HG02610 (cell line): Measurements from ENCODE around the gene SUPT20H.

Source experiments
- ATAC-seq: cut with Tn5 transposase; IDR thresholded peaks from one replicate; pipeline ENCODE4 v1.9.1; 2021; ENCODE audit warnings: mild to moderate bottlenecking, moderate library complexity; ENCODE audit not compliant: unreplicated experiment

Gene SUPT20H

GRCh38 chr13:37058910-37059847 is at the start of gene SUPT20H:
SUPT20H (minus strand) TSS chr13:37059688; CDS start chr13:37051490, 8,198 bp downstream.
- peak; percentile 99 for ATAC-seq

- ATAC-seq, result no peak
Measured at GRCh38 chr13:37109051-37109678, 49.7 kb upstream of the SUPT20H start.

- no peak for ATAC-seq
Measured at GRCh38 chr13:37107868-37108267, 48.4 kb upstream of the SUPT20H start.

- no peak for ATAC-seq
Measured at GRCh38 chr13:37107456-37107855, 48.0 kb upstream of the SUPT20H start.

- no peak for ATAC-seq
Measured at GRCh38 chr13:37106642-37107041, 47.2 kb upstream of the SUPT20H start.

DNA sequence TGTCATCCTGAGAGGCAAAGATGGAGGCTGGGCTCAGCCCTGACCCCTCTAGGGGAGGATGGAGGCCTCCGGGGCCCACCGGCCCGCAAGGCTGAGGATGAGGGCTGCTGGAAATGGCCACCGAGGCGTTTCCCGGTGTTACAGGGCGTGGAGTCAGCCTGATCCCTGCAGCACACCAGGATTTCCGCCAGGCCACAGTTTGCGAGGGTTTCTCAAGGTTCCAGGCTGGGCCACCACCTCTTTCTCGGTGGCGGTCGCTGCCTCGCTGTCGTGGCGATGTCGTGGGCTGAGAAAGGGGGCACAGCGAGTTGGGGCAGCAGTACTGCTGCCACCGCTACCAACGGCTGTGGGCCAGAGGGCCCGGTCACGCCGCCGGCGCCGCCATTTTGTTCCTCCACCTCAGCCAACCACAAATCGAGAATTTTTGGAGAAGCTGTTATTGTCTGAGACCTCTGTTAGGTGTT is 45.8 kb upstream of the SUPT20H start, which contains the start of gene CSNK1A1L:
Gene CSNK1A1L, minus strand, starts transcription at position 414 of the 464 bp plus-strand sequence. Its CDS starts 408 bp downstream, at position 6.
- no peak for ATAC-seq

DNA sequence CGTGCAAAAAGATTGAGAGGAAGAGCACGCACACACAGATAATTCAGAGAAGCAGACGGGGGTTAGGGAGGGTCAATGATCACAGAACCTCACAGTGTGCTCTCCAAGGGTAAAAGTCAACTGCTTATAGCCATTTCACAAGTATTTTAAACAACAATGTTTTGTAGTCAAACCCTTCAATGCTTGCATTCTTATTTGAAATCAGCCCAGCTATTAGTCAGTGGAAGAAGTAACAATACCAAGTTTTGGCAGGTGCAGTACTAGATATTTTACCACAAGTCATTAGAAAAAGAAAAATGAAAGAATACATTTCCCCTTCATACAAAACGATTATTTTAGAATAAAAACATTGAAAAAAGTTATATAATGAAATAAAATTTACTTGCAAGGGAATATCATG is 43.4 kb upstream of the SUPT20H start:
- ATAC-seq, result no peak

DNA sequence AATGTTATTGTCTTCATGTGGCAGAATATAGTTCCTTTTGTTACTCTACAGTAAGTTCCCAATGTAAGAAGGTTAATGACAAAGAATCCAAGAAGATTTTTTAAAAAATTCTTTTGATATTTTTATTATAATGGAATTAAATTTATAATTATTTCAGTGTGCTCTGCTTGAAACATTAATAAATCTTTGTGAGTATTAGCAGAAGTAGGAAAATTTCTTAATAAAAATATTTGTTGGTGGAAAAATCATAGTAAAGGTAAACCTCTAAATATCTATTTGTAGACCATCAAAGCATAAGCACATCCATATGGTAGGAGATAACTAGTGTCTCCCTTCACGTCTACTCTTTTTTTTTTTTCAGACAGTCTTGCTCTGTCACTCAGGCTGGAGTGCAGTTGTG is 41.7 kb upstream of the SUPT20H start:
- ATAC-seq, result no peak

DNA sequence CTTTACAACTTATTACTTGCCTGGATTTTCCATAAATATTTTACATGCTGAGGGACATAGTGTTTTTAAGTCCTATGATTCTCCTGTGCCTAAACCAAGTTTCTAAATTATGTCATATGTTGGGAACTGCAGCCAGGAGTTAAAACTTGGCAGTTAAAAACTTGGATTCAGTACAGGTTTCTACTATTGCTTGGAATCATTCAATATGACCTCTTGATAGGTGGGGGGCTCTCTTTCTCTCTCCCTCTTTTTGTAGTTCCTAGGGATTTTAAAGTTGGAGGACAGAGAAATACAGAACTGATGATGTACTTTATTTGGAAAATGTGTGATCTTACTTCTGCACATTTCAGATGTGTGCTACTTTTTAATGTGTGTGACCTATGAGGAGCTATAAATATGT is 41.2 kb upstream of the SUPT20H start:
- no peak for ATAC-seq

- ATAC-seq, result no peak
Measured at GRCh38 chr13:37097076-37097475, 37.6 kb upstream of the SUPT20H start.

- ATAC-seq, result no peak
Measured at GRCh38 chr13:37094840-37095239, 35.4 kb upstream of the SUPT20H start.

DNA sequence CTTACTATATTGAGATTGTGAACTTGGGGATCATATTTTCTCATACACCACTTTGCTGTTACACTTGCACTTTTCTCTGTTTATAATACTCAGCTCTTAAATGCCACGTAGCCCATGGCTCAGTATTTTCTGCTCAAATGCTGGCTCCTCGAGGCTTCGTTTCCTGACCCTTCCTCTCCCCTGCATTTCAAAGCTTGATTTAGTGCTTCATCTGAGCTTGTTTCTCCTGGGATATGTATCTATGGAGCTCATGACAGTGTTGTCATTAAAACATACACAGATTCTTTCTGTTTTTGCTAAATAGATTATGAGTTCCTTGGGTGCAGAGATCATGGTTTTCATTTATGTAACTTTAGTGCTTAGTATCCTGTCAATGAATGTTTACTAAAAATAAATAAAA is 34.6 kb upstream of the SUPT20H start:
- ATAC-seq, result no peak

DNA sequence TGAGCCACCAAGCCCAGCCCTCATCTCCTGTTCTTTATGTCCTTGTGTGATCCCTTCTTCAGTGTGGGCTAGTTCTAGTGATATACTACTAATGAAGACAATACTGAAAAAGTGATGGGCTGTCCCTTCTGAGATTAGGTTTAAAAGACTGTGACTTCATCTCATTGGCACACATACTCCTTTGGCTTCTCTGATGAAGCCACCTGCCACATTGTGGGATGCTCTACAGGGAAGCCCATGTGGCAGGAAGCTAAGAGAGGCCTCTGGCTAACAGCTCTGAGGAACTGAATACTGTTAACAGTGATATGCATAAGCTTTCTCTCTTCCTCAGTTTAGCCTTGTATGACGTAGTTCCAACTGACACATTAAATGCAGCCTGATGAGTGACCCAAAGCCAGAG is 32.3 kb upstream of the SUPT20H start:
- ATAC-seq, result no peak

DNA sequence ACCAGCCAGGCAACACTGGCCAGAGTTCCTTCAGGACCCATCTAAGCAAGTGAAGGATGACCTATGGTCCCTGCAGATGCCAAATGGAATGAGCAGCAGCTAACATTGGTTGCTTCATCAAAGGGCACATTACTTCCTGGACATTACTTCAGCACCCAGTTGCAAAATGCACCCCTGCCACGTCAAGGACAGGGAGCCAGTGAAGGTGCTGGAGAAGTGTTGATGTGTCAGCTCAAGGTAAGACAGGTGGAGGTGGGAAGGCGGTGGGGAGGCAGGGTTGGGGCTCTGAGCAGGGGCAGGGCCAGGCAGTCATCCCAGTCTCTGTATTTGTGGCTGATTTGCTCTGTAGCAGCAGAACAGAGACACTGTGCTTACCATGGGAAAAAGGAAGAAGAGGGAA is 31.4 kb upstream of the SUPT20H start:
- ATAC-seq, result no peak

DNA sequence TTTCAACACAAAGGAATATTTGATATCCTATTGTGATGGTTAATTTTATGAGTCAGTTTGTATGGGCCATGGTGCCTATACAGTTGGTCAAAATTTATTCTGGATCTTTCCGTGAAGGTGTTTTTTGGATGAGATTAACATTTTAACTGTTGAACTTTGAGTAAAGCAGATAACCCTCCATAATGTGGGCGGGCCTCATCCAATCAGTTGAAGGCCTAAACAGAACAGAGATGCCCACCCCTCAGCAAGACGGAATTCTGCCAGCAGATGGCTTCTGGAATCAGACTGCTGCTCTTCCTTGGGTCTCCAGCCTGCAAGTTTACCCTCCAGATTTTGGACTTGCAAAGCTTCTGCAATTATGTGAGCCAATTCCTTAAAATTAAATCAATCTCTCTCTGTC is 30.0 kb upstream of the SUPT20H start:
- ATAC-seq, result no peak

DNA sequence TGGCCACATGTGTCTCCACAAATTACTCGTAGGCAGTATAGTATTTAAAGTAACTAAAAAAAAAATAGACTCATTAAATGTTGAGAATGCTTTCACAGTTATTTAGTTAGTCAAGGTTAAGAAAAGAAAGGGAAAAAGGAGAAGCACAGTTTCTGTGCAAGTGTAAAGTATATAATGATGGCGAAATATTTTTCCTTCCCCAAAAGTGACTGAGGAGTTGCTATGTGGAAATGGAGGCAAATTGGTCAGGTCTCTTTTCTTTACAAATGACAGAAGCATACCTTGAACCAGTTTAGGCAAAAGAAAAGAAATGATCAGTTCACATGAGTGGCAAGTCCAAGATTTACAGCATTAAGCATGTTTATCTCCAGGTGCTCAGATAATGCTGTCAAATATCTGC is 28.0 kb upstream of the SUPT20H start:
- no peak for ATAC-seq

- ATAC-seq, result no peak
Measured at GRCh38 chr13:37085606-37086005, 26.1 kb upstream of the SUPT20H start.

- ATAC-seq, result no peak
Measured at GRCh38 chr13:37076818-37077217, 17.3 kb upstream of the SUPT20H start.

DNA sequence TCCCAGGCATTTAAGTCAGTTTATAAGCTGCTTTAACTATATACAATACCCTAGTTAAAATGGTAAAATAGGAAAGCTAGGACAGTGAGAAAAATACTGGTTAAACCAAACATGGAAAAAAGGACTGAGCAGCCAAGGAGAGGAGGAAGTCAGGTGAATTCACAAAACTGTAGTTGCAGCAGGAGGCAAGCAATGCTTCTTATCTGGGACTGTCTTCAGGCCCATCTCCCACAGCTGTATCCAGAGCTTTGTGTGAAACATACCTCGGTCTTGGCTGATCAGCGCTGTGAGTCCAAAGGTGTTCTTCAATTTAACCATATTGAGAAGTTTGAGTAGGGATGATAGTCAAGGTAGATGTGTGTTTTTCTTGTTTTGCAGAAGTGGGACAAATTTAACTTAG is 15.7 kb upstream of the SUPT20H start:
- ATAC-seq, result no peak

DNA sequence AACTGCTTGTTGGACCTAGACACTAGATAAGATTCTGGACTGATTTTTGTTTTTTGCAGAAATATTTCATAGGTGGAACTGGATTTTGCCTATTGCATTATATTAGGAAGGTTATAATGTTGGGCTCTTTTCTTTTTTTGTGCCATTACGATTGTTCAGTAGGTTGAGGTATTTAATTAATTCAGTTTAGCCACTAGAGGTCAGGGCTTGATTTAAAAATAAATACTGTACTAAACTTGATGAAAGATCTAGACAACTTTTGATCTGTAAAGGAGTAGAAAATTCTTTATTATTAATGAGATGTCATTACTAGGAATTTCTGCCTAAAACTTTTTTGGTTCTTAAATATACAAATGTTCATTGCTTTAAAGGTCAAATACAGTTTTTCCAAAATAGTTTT is 15.2 kb upstream of the SUPT20H start:
- ATAC-seq, result no peak

DNA sequence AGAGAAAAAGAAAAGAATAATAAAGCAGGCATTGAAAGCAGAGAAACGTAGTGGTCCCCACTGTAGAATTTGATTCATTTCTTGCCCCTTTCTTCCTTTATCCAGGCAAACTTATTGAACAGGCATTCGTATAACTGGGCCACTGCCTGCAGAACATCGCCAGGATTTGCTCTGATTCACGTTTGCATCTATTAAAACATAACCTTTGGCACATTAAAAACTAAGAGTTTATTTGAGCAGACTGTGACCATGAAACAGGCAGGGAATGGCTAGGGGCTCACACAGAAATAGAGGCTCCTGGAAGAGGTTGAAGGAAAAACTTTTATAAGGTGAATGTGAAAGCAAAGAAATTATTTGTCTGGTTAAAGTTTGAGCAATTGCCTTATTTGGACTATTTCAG is 12.5 kb upstream of the SUPT20H start:
- ATAC-seq, result no peak

- no peak for ATAC-seq
Measured at GRCh38 chr13:37070956-37071355, 11.5 kb upstream of the SUPT20H start.
